Thyroid gland (tissue), 4 donors: ENCODE results near the gene TAGLN. TPM values are rescaled to one million over a fixed set of nuclear protein-coding genes. Genes with fewer than 3 reads are reported as not detected.

Experiments used
- DNase-seq, 2 donors: peaks; one replicate each; pipeline ENCODE4 v3.0.0-alpha.2; 2019
- H3K27ac ChIP-seq, 3 donors: fragments of 200-600 bp; sonication (generic); 1 replicate in 2 of 3; 2 replicates in 1 of 3; pipeline ENCODE4 v1.5.1; 2016 to 2019; ENCODE audit warnings: mild to moderate bottlenecking in 1 of 3, moderate library complexity in 1 of 3
- H3K27me3 ChIP-seq: fragments of 200-600 bp; sonication (generic); one replicate; pipeline ENCODE4 v1.5.1; 2019
- H3K36me3 ChIP-seq, 2 donors: fragments of 200-600 bp; sonication (generic); one replicate each; pipeline ENCODE4 v1.5.1; 2016 to 2019
- H3K4me1 ChIP-seq, 2 donors: fragments of 200-600 bp; sonication (generic); one replicate each; pipeline ENCODE4 v1.5.1; 2017 to 2019
- H3K4me3 ChIP-seq, 3 donors: fragments of 200-600 bp; sonication (generic); replicated peaks in 1 of 3; 1 replicate in 2 of 3; 2 replicates in 1 of 3; pipeline ENCODE4 v1.5.1; 2016; ENCODE audit warnings: mild to moderate bottlenecking in 1 of 3
- H3K9me3 ChIP-seq: fragments of 200-600 bp; sonication (generic); one replicate; pipeline ENCODE4 v1.5.1; 2017
- POLR2A ChIP-seq, 2 donors: fragments of 450-650 bp; IDR thresholded peaks; one replicate each; pipeline ENCODE4 v1.6.1; 2017; ENCODE audit warnings: antibody characterized with exemption in 2 of 2, mild to moderate bottlenecking in 2 of 2, moderate library complexity in 1 of 2
- WGBS, 2 donors: methylation state at CpG; one replicate each; pipeline ENCODE4 v1.1.5; 2017; 5-methylcytosine and 5-hydroxymethylcytosine counted together
- intact Hi-C: fragments of 100-400 bp; cut with DNase I; formaldehyde crosslinking; loops from one replicate; pipeline ENCODE4 v1.15.1; 2023
- total RNA-seq, 4 donors: library from RNA; depleted of rRNA; stranded (reverse); fragments of >200 nt; gene quantifications; one replicate each; pipeline ENCODE4 v1.2.3, GENCODE V29; 2016
- TF ChIP-seq, protein P1 (sequence below), 6 experiments: fragments of 200-600 bp in 3 of 6; fragments of 450-650 bp in 3 of 6; sonication (generic) in 3 of 6; IDR thresholded peaks; one replicate each; pipeline ENCODE4 v1.5.1; 2016 to 2019; ENCODE audit warnings: antibody characterized with exemption in 6 of 6, mild to moderate bottlenecking in 2 of 6, inconsistent platforms in 1 of 6, moderate library complexity in 1 of 6

Gene TAGLN
- total RNA-seq, 4 donors from 2014 or later: 155 to 407 (median 229) TPM

DNA sequence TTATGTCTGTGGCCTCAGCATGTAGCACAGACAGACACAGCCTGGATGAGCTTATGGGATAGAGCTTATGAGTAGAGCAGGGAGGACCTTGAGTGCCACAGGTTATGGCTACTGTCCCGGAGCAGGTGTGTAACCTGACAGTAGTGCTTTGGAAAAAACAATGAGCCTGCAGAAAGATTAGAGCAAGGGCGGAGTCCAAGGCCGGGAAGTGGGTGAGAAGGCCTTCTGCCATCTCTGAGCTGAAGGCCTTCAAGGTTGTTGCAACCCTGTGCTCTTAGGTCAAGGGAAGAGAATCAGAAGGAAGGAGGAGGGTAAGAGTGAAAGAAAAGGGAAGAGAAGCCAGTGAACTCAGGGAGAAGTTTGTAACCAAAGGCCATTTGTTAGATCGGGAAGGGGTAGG, 3.9 kb upstream of the TAGLN start:
- WGBS, 2 donors: 88% methylated on average over 4 of the region's 4 CpGs
- Histone ChIP-seq H3K9me3 (no peaks in the 10 kb centered on the region), H3K4me1 (peaks cover 9 to 19% of the 10 kb centered on the region in 2 donors), H3K36me3 (peaks cover 15 to 27% of the 10 kb centered on the region in 2 donors), H3K4me3 (no peak overlapping the region), H3K27me3 (no peaks in the 10 kb centered on the region), H3K27ac (no peak overlapping the region)
- TF ChIP-seq, protein P1, sequence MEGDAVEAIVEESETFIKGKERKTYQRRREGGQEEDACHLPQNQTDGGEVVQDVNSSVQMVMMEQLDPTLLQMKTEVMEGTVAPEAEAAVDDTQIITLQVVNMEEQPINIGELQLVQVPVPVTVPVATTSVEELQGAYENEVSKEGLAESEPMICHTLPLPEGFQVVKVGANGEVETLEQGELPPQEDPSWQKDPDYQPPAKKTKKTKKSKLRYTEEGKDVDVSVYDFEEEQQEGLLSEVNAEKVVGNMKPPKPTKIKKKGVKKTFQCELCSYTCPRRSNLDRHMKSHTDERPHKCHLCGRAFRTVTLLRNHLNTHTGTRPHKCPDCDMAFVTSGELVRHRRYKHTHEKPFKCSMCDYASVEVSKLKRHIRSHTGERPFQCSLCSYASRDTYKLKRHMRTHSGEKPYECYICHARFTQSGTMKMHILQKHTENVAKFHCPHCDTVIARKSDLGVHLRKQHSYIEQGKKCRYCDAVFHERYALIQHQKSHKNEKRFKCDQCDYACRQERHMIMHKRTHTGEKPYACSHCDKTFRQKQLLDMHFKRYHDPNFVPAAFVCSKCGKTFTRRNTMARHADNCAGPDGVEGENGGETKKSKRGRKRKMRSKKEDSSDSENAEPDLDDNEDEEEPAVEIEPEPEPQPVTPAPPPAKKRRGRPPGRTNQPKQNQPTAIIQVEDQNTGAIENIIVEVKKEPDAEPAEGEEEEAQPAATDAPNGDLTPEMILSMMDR (IDR thresholded peaks at IDR 0.05): no peak
- TF ChIP-seq POLR2A (IDR thresholded peaks at IDR 0.05): no peak
- no peak for DNase-seq
- intact Hi-C loops: no loop called here

DNA sequence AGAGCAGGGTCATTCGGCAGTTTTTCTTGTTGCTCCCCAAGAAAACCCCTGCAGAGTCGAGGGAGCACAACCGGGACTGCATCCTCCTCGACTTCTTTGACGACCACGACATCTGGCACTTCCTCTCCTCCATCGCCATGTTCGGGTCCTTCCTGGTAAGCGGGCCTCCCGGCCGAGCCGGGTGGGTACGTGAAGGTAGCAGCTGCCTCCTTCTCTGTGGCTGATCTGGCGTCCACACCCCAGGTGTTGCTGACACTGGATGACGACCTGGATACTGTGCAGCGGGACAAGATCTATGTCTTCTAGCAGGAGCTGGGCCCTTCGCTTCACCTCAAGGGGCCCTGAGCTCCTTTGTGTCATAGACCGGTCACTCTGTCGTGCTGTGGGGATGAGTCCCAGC, 3.4 kb upstream of the TAGLN start:
- Histone ChIP-seq H3K27me3 (no peaks in the 10 kb centered on the region), H3K36me3 (peaks cover 10 to 23% of the 10 kb centered on the region in 2 donors), H3K9me3 (no peaks in the 10 kb centered on the region), H3K27ac (no peak overlapping the region), H3K4me1 (peaks cover 9 to 24% of the 10 kb centered on the region in 2 donors), H3K4me3 (no peak overlapping the region)
- DNase-seq: no peak
- WGBS, 2 donors: 91 to 96% methylated on average over 13 to 19 of the region's 19 CpGs
- no peak for TF ChIP-seq POLR2A (IDR thresholded peaks at IDR 0.05)
- TF ChIP-seq, protein P1 (IDR thresholded peaks at IDR 0.05): no peak
- intact Hi-C loops: no loop called here

DNA sequence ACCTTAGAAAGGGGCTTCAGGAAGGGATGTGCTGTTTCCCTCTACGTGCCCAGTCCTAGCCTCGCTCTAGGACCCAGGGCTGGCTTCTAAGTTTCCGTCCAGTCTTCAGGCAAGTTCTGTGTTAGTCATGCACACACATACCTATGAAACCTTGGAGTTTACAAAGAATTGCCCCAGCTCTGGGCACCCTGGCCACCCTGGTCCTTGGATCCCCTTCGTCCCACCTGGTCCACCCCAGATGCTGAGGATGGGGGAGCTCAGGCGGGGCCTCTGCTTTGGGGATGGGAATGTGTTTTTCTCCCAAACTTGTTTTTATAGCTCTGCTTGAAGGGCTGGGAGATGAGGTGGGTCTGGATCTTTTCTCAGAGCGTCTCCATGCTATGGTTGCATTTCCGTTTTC, 2.2 kb upstream of the TAGLN start:
- Histone ChIP-seq H3K4me3 (no peak overlapping the region), H3K36me3 (peaks cover 10 to 20% of the 10 kb centered on the region in 2 donors), H3K27me3 (no peaks in the 10 kb centered on the region), H3K27ac (no peak overlapping the region), H3K9me3 (no peaks in the 10 kb centered on the region), H3K4me1 (peaks cover 17 to 36% of the 10 kb centered on the region in 2 donors)
- DNase-seq: no peak
- intact Hi-C loops: no loop called here
- WGBS, 2 donors: 97% methylated on average over 7 of the region's 7 CpGs
- TF ChIP-seq POLR2A (IDR thresholded peaks at IDR 0.05): no peak
- TF ChIP-seq, protein P1 (IDR thresholded peaks at IDR 0.05): no peak

DNA sequence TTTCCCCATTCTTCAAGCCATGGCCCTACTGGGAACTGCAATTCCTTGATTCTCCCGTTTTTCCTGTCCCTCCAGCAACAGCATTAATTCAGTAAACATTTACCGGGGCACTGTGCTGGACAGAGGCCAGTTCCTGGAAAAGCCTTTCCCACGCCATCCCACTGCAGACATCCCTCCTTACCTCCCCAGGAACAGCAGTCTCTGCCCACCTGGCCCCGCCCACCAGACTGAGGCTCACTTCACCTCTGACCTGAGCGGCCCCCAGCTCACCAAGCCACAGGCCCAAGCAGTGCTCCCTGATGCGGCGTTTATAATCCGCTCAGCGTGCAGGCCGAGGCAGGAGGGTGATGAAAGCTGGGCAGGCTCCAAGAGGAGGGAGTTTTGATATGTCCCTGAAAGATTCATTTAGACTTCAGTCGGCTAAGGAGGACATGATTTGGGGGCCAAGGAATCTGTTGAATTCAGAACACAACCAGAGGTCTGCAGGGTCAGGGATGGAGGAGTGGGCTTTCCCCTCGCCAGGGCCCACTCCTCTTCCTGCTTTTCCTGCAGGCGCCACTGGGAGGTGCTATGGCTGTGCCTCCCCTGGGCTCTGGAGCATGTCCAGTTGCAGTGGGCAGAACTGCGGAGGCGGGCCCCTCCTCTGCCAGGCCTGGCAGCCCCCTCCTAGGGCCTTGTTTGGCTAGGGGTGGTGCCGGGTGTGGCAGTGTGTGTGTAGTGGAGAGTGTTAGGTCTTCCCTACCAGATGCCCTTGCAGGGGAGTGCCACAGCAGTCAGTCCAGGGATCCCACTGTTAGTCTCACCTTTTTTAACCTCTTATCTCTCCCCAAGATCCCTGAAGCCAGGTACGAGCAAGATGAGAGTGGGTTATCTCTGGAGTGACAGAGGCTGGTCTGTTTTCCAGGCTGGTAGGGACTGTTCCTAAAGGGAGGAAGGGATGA, 1.4 kb upstream of the TAGLN start:
- Histone ChIP-seq H3K36me3 (peaks cover 10 to 12% of the 10 kb centered on the region in 2 donors), H3K27me3 (no peaks in the 10 kb centered on the region), H3K4me3 (no peak overlapping the region), H3K9me3 (no peaks in the 10 kb centered on the region), H3K4me1 (peaks cover 17 to 40% of the 10 kb centered on the region in 2 donors), H3K27ac (peak overlapping the region in 2 of 3 donors; percentile 57 to 62)
- intact Hi-C loops: no loop called here
- 80 to 84% methylated on average over 15 to 16 of the region's 17 CpGs for WGBS, 2 donors
- no peak for TF ChIP-seq POLR2A (IDR thresholded peaks at IDR 0.05)
- TF ChIP-seq, protein P1 (IDR thresholded peaks at IDR 0.05): peak in 4 of 6 experiments; percentile 12 to 43 (median 36)
- DNase-seq: peak; percentile 33 to 51

DNA sequence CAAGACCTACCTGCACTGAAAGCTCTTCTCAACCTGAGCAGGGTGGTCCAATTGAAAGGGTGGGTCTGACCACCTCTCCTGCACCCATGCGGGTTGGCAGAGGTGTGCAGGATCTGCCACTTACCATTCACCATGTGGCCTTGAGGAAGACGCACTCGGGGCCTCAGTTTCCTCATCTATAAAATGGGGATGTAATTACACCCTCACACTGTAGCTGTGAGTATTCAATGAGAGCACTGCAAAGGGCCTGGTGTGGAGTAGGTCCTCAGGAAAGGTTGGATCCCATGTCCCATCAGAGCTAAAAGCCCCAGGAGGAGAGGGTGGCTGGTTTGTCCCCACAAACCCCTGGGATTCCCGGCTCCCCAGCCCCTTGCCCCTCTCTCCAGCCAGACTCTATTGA, 557 bp upstream of the TAGLN start:
- peaks cover 17 to 43% of the 10 kb centered on the region in 2 donors for H3K4me1 ChIP-seq
- peaks cover 6 to 7% of the 10 kb centered on the region in 2 donors for H3K36me3 ChIP-seq
- TF ChIP-seq, protein P1 (IDR thresholded peaks at IDR 0.05): no peak
- TF ChIP-seq POLR2A (IDR thresholded peaks at IDR 0.05): no peak
- no peaks in the 10 kb centered on the region for H3K9me3 ChIP-seq
- H3K27me3 ChIP-seq: no peaks in the 10 kb centered on the region
- no peak for DNase-seq
- peak overlapping the region; percentile 52 to 62 (median 57) for H3K27ac ChIP-seq
- H3K4me3 ChIP-seq: no peak overlapping the region
- WGBS, 2 donors: 69 to 72% methylated on average over 3 to 4 of the region's 4 CpGs
- intact Hi-C loops: no loop called here
